Measurements from ENCODE around the gene OLA1.

- no peak for TF ChIP-seq CTCF (conservative IDR thresholded peaks at IDR 0.05; ENCODE audit: low read depth, low read length)
- TF ChIP-seq EZH2 (IDR thresholded peaks at IDR 0.05; ENCODE audit: low read length, unreplicated experiment), result no peak
Observed at GRCh38 chr2:174031226-174031625, 217.1 kb downstream of the OLA1 start.

Data from PC-3 (cell line).